Measurements from ENCODE around the gene SLC44A2.
"Not testable (repeated sequence)": the region's sequence is repeated elsewhere in the genome, so short reads cannot be mapped to it uniquely, and the experiment has no call there.

The SLC44A2 gene

GRCh38 chr19:10653732-10654609 is 28.6 kb downstream of the SLC44A2 start, which contains the start of gene ILF3:
ILF3 (plus strand) TSS chr19:10654346; CDS start chr19:10670606, 16,260 bp downstream.
- peak; percentile 100 for DNase-seq

GRCh38 chr19:10654610-10655456 is 29.5 kb downstream of the SLC44A2 start:
- DNase-seq, result peak; percentile 74 to 84

GRCh38 chr19:10655457-10656312 is 30.3 kb downstream of the SLC44A2 start:
- DNase-seq, result peak; percentile 15 to 45

- no peak for DNase-seq
These were observed 35.0 kb downstream of the SLC44A2 start for GRCh38 chr19:10660346-10660745.

GRCh38 chr19:10661946-10662345 is 36.6 kb downstream of the SLC44A2 start:
- no peak for DNase-seq

GRCh38 chr19:10662384-10663251 is 37.3 kb downstream of the SLC44A2 start:
- DNase-seq, result no peak

GRCh38 chr19:10663252-10663563 is 37.9 kb downstream of the SLC44A2 start:
- not testable (repeated sequence) for DNase-seq

GRCh38 chr19:10667867-10668266 is 42.5 kb downstream of the SLC44A2 start:
- no peak for DNase-seq

GRCh38 chr19:10669246-10669645 is 43.9 kb downstream of the SLC44A2 start:
- no peak for DNase-seq

- no peak for DNase-seq
These were observed 44.8 kb downstream of the SLC44A2 start for GRCh38 chr19:10670182-10670581.

- no peak for DNase-seq
These were observed 45.8 kb downstream of the SLC44A2 start for GRCh38 chr19:10670876-10671804.

- DNase-seq, result not testable (repeated sequence)
These were observed 46.6 kb downstream of the SLC44A2 start for GRCh38 chr19:10671922-10672321.

GRCh38 chr19:10675214-10675613 is 49.9 kb downstream of the SLC44A2 start:
- DNase-seq, result not testable (repeated sequence)

- DNase-seq, result no peak
These were observed 52.4 kb downstream of the SLC44A2 start for GRCh38 chr19:10677751-10678150.

- DNase-seq, result no peak
These were observed 53.5 kb downstream of the SLC44A2 start for GRCh38 chr19:10678813-10679212.

GRCh38 chr19:10679743-10680142 is 54.4 kb downstream of the SLC44A2 start:
- DNase-seq, result no peak

GRCh38 chr19:10680545-10681135 is 55.3 kb downstream of the SLC44A2 start:
- DNase-seq, result no peak

GRCh38 chr19:10681658-10682057 is 56.3 kb downstream of the SLC44A2 start:
- no peak for DNase-seq

GRCh38 chr19:10682397-10683063 is 57.2 kb downstream of the SLC44A2 start:
- no peak for DNase-seq

GRCh38 chr19:10683064-10683426 is 57.7 kb downstream of the SLC44A2 start:
- DNase-seq, result no peak

Measured in NCI-H524 (cell line).